ENCODE measurements around the gene RGS6.

Gene RGS6

GRCh38 chr14:72419226-72419775 is 487.1 kb downstream of the RGS6 start:
- DNase-seq = no peak

- peak; percentile 89 for DNase-seq
Observed at GRCh38 chr14:72420749-72421474, 488.7 kb downstream of the RGS6 start.

- no peak for DNase-seq
Observed at GRCh38 chr14:72423957-72424356, 491.7 kb downstream of the RGS6 start.

GRCh38 chr14:72430457-72430856 is 498.2 kb downstream of the RGS6 start:
- DNase-seq = no peak

DNA sequence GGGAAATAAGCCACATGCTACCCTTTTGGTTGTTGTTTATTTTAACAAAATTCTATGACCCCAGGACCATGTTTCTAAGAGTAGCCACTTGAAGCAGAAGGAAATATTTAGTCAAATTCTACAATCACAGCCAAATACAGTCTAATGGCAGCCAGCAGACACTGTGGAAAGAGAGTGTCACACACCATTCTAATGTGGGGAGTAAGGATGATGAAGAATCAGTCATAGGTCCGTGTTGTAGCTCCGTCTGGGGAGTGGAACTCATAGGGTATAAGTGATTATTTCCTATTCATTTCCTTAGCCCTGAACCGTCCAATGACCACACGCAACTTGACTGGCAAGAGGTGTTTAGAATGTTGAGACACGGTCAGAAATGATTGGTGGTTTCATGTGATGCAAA is 500.5 kb downstream of the RGS6 start:
- no peak for DNase-seq

GRCh38 chr14:72433511-72433910 is 501.3 kb downstream of the RGS6 start:
- no peak for DNase-seq

DNA sequence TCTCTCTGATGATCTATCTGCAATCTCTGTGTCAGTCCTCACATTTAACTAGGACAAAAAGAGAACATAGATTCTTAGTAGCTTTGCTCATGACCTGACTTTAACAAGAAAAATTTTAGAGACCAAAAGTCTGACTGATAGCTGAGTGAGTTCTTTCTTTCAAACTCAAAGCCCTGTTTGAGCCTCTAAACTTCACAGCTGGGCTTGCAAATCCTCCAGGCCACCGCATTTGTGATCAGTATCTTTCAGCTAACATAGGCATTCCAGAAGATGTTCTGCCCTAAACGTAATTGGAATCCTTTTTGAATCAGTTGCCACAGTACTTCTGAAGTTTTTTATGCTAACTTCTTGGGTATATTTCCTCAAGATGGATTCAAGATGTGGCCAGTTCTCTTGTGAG is 502.6 kb downstream of the RGS6 start:
- DNase-seq = no peak

DNA sequence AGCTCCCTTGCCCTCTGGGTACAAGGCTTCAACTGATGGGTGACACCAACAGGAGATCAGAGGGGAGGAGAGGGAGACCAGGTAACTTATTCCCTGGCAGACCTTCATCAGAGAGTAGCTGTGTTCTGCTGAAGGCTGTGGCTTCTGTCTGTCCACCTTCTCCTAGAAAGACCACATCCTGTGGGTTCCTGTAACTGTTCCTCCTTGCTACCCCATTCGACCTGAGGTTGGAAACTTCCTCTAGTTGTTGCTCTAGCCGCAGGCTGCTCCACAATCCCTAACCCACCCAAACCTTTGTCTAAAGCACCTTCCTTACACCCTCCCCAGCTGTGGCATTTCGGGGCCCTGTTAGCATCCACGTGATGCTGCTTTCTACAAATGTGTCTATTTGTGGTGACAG is 507.5 kb downstream of the RGS6 start:
- no peak for DNase-seq

- no peak for DNase-seq
Observed at GRCh38 chr14:72443256-72443655, 511.0 kb downstream of the RGS6 start.

GRCh38 chr14:72443991-72444441 is 511.8 kb downstream of the RGS6 start:
- DNase-seq = no peak

- no peak for DNase-seq
Observed at GRCh38 chr14:72444701-72445100, 512.5 kb downstream of the RGS6 start.

DNA sequence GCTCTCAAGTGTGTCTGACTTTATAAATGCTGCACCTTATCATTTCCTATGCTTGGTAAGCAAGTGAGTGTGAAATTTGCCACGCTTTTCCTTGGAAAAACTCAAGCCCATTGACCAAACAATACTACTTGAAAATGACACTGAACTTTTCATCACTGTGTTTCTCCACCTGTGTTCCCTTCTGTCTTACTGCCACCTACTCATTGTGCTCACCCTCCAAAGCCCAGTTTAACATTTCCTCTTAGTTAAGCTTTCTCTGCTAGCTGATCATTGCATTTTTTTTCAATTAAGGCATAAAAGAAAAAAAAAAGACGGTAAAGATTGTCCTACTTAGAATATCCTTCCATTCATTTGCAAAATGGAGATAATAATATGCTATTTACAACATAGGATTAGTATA is 516.0 kb downstream of the RGS6 start:
- no peak for DNase-seq

- no peak for DNase-seq
Observed at GRCh38 chr14:72450473-72451044, 518.3 kb downstream of the RGS6 start.

GRCh38 chr14:72451054-72451972 is 519.1 kb downstream of the RGS6 start:
- DNase-seq = no peak

DNA sequence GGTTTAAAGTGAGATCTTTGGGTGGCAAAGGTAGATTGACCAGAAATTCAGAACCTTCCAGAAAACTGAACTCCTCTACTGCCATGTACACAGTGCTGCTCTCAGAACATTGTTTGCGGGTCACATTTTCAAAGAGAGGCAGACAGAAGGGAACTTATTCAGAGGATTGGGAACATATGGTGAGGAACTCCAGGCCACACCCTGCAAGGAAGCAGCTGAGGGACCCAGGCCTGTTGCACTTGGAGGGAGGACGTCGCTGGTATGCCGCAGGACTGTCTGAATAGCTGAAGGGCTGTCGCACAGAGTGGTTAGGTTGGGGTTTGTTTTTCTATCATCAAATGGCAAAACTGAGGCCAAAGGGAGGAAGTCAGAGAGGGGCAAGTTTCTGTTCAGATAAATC is 520.5 kb downstream of the RGS6 start:
- DNase-seq = no peak

- DNase-seq = no peak
Observed at GRCh38 chr14:72454388-72455160, 522.3 kb downstream of the RGS6 start.

- no peak for DNase-seq
Observed at GRCh38 chr14:72457641-72458040, 525.4 kb downstream of the RGS6 start.

- DNase-seq = no peak
Observed at GRCh38 chr14:72462056-72462455, 529.8 kb downstream of the RGS6 start.

GRCh38 chr14:72463291-72463866 is 531.1 kb downstream of the RGS6 start:
- no peak for DNase-seq

DNA sequence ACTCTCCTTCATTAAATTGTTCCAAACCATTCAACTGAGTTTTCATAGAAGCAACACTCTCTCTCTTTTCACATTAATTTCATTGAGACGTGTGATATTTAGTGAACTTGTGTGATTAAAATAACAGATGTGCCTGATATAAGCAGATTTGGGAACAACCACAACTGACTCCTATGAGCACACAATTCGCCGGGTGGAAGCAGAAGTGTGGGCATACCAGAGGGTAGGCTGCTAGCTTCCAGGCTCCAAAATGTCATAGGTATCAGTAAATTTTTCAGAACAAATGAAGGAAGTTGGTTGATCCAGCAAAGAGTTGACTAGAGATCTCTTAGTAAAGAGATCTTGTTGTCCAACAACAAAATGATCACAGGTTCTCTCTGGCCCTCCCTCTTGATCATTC is 532.0 kb downstream of the RGS6 start:
- no peak for DNase-seq

DNA sequence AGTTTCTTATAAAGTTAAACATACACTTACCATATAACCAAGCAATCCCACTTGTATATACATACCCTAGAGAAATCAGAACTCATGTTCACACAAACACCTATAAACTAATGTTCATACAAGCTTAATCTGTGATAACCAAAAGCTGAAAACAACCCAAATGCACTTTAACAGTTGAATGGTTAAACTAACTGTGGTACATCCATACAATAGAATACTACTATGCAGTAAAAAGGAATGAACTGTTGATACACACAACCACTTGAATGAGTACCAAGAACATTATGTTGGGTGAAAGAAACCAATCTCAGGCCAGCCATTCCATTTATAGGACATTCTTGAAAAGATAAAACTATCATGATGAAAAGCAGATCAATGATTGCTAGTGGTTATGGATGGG is 534.1 kb downstream of the RGS6 start:
- no peak for DNase-seq

- no peak for DNase-seq
Observed at GRCh38 chr14:72471346-72471745, 539.1 kb downstream of the RGS6 start.

Data from right forelimb (tissue), 1 donor.